K562 (cell line): ENCODE results near the gene MLN. TPM values are rescaled to one million over a fixed set of nuclear protein-coding genes. Genes with fewer than 3 reads are reported as not detected.

Experiments used
- CC2D1A ChIP-seq: fragments of 450-650 bp; IDR thresholded peaks from 2 replicates; pipeline ENCODE4 v1.6.1; 2017; ENCODE audit warnings: mild to moderate bottlenecking
- FOSL1 ChIP-seq: fragments of 200-800 bp; sonication (Bioruptor generic); conservative IDR thresholded peaks from 2 replicates; pipeline ENCODE4 v1.6.1; 2016; ENCODE audit warnings: missing genetic modification characterization, missing compliant biosample characterization
- FOXA1 ChIP-seq: fragments of 450-650 bp; IDR thresholded peaks from 2 replicates; pipeline ENCODE4 v1.6.1; 2016; ENCODE audit warnings: mild to moderate bottlenecking, borderline replicate concordance
- RERE ChIP-seq: sonication (generic); formaldehyde crosslinking; IDR thresholded peaks from 2 replicates; pipeline ENCODE4 v1.8.0; 2023; ENCODE audit warnings: missing genetic modification reagents, mild to moderate bottlenecking, borderline replicate concordance
- SOX6 ChIP-seq: fragments of 450-650 bp; IDR thresholded peaks from 2 replicates; pipeline ENCODE4 v1.6.1; 2014; ENCODE audit warnings: mild to moderate bottlenecking
- XRCC3 ChIP-seq: fragments of 450-650 bp; IDR thresholded peaks from 2 replicates; pipeline ENCODE4 v1.6.1; 2017; ENCODE audit warnings: mild to moderate bottlenecking, moderate library complexity
- ZBTB43 ChIP-seq: sonication (generic); formaldehyde crosslinking; IDR thresholded peaks from 2 replicates; pipeline ENCODE4 v1.8.0; 2023; ENCODE audit warnings: mild to moderate bottlenecking, missing genetic modification reagents
- ZNF785 ChIP-seq: fragments of 250-450 bp; sonication (Bioruptor Pico); IDR thresholded peaks from 2 replicates; pipeline ENCODE4 v1.4.0; 2020; ENCODE audit warnings: mild to moderate bottlenecking
- ZNF79 ChIP-seq: fragments of 250-450 bp; sonication (Bioruptor Pico); IDR thresholded peaks from 2 replicates; pipeline ENCODE4 v1.4.0; 2020; ENCODE audit warnings: low read depth, mild to moderate bottlenecking, moderate library complexity
- polyA plus RNA-seq, 8 experiments: library from polyadenylated mRNA; depleted of rRNA in 4 of 8; stranded (reverse) in 5 of 8; unstranded in 3 of 8; fragments of >200 nt; fragmentation: Nextera tagmentation in 2 of 8; fragmentation: Illumina TruSeq in 1 of 8; extraction: Ambion mirVana in 2 of 8; extraction: Trizol in 1 of 8; gene quantifications; 2 replicates each; pipeline versions ENCODE4 v1.2.1 to v1.2.3, GENCODE V29; 2011 to 2014; ENCODE audit warnings: inconsistent platforms in 1 of 8, missing spikeins in 1 of 8
- total RNA-seq, 7 experiments: library from RNA; depleted of rRNA in 6 of 7; stranded (reverse); fragments of >200 nt in 6 of 7; fragmentation: Illumina TruSeq in 2 of 7; extraction: Trizol in 2 of 7; gene quantifications; 2 replicates each; pipeline versions ENCODE4 v1.2.1 to v1.2.3, GENCODE V29; 2011 to 2021; ENCODE audit warnings: low replicate concordance in 1 of 7

MLN gene
- total and polyA plus RNA-seq, 9 of the 15 experiments (the other 6 are each of a cell fraction or from before 2014, with no cell fraction given): not detected

- TF ChIP-seq FOSL1 (tag): no peak
- no peak for TF ChIP-seq CC2D1A
- no peak for TF ChIP-seq XRCC3
- TF ChIP-seq FOXA1: no peak
- TF ChIP-seq ZNF79 (CRISPR knock-in tag): no peak
- TF ChIP-seq RERE (CRISPR knock-in tag): no peak
- TF ChIP-seq ZBTB43: no peak
- TF ChIP-seq SOX6: no peak
- no peak for TF ChIP-seq ZNF785 (CRISPR knock-in tag)
Measured at GRCh38 chr6:33748841-33749240, 55.0 kb downstream of the MLN start (continued).
